Transverse colon (tissue), 4 donors: ENCODE results near the gene ZNF444. TPM values are rescaled to one million over a fixed set of nuclear protein-coding genes. Genes with fewer than 3 reads are reported as not detected.
A peak's percentile ranks its signal among the peaks of the same experiment; 100 is the strongest.

Source experiments
- DNase-seq: peaks from one replicate; pipeline ENCODE4 v3.0.0-alpha.2; 2019
- H3K27ac ChIP-seq, 4 donors: fragments of 200-600 bp; sonication (generic); 2 replicates each; pipeline ENCODE4 v1.5.1; 2016 to 2018; ENCODE audit warnings: inconsistent platforms in 4 of 4
- H3K27me3 ChIP-seq: fragments of 200-600 bp; sonication (generic); 2 replicates; pipeline ENCODE4 v1.5.1; 2017; ENCODE audit warnings: inconsistent platforms
- H3K36me3 ChIP-seq, 4 donors: fragments of 200-600 bp; sonication (generic); 2 replicates each; pipeline ENCODE4 v1.5.1; 2017 to 2019; ENCODE audit warnings: inconsistent platforms in 4 of 4
- H3K4me1 ChIP-seq, 4 donors: fragments of 200-600 bp; sonication (generic); 2 replicates each; pipeline ENCODE4 v1.5.1; 2017 to 2020; ENCODE audit warnings: inconsistent platforms in 4 of 4
- H3K4me3 ChIP-seq, 4 donors: fragments of 200-600 bp; sonication (generic); 1 replicate in 1 of 4; 2 replicates in 3 of 4; pipeline versions ENCODE4 v1.5.1 to v1.6.1; 2017 to 2019; ENCODE audit warnings: inconsistent platforms in 4 of 4
- H3K9me3 ChIP-seq, 2 donors: fragments of 200-600 bp; sonication (generic); 2 replicates each; pipeline ENCODE4 v1.5.1; 2017 to 2019; ENCODE audit warnings: inconsistent platforms in 2 of 2
- EP300 ChIP-seq: sonication (generic); formaldehyde crosslinking; IDR thresholded peaks from one replicate; pipeline ENCODE4 v1.6.1; 2017; ENCODE audit warnings: antibody characterized with exemption, low read depth
- POLR2A ChIP-seq: fragments of 450-650 bp; IDR thresholded peaks from one replicate; pipeline ENCODE4 v1.6.1; 2016; ENCODE audit warnings: antibody characterized with exemption, mild to moderate bottlenecking, moderate library complexity
- POLR2AphosphoS5 ChIP-seq, 3 donors: sonication (generic); formaldehyde crosslinking; IDR thresholded peaks; one replicate each; pipeline ENCODE4 v1.6.1; 2016; ENCODE audit warnings: antibody characterized with exemption in 3 of 3
- WGBS, 2 donors: methylation state at CpG; one replicate each; pipeline ENCODE4 v1.1.5; 2018; ENCODE audit warnings: low coverage in 1 of 2; 5-methylcytosine and 5-hydroxymethylcytosine counted together
- in situ Hi-C, 4 donors: fragments of 200-750 bp; cut with MboI; loops; one replicate each; pipeline versions ENCODE4 v1.15.0 to v1.15.1; 2017; ENCODE audit warnings: low sequenced_read_pairs in 3 of 4, low pct_ligation_motif_present in 1 of 4, low pct_unique_long_range_greater_than_20kb in 1 of 4
- intact Hi-C: fragments of 100-400 bp; cut with DNase I; formaldehyde crosslinking; loops from one replicate; pipeline ENCODE4 v1.15.1; 2023; ENCODE audit warnings: low total_unique reads
- total RNA-seq, 4 donors: library from RNA; depleted of rRNA; stranded (reverse); fragments of >200 nt; gene quantifications; one replicate each; pipeline ENCODE4 v1.1.0, GENCODE V29; 2016
- TF ChIP-seq, protein P1 (sequence below), 5 experiments: fragments of 200-600 bp in 3 of 5; fragments of 450-650 bp in 2 of 5; sonication (generic) in 3 of 5; IDR thresholded peaks; 1 replicate in 2 of 5; 2 replicates in 3 of 5; pipeline ENCODE4 v1.5.1; 2016 to 2017; ENCODE audit warnings: antibody characterized with exemption in 5 of 5, inconsistent platforms in 3 of 5, mild to moderate bottlenecking in 2 of 5, moderate library complexity in 1 of 5

ZNF444 gene
- total RNA-seq, 4 donors from 2014 or later: 20.7 to 148 (median 39.2) TPM

GRCh38 chr19:56150358-56150757, 9.3 kb downstream of the ZNF444 start:
- DNase-seq: no peak
- Histone ChIP-seq H3K9me3 (no peaks in the 10 kb centered on the region), H3K27ac (no peak overlapping the region), H3K27me3 (no peaks in the 10 kb centered on the region), H3K4me3 (no peak overlapping the region), H3K4me1 (peaks cover 0 to 8% (median 0%) of the 10 kb centered on the region in 4 donors), H3K36me3 (peaks cover 0 to 7% (median 0%) of the 10 kb centered on the region in 4 donors)
- in situ Hi-C loops (no loop called here), intact Hi-C loops (no loop called here)
- TF ChIP-seq POLR2AphosphoS5 (IDR thresholded peaks at IDR 0.05) (no peak), EP300 (no peak), POLR2A (no peak)
- TF ChIP-seq, protein P1, sequence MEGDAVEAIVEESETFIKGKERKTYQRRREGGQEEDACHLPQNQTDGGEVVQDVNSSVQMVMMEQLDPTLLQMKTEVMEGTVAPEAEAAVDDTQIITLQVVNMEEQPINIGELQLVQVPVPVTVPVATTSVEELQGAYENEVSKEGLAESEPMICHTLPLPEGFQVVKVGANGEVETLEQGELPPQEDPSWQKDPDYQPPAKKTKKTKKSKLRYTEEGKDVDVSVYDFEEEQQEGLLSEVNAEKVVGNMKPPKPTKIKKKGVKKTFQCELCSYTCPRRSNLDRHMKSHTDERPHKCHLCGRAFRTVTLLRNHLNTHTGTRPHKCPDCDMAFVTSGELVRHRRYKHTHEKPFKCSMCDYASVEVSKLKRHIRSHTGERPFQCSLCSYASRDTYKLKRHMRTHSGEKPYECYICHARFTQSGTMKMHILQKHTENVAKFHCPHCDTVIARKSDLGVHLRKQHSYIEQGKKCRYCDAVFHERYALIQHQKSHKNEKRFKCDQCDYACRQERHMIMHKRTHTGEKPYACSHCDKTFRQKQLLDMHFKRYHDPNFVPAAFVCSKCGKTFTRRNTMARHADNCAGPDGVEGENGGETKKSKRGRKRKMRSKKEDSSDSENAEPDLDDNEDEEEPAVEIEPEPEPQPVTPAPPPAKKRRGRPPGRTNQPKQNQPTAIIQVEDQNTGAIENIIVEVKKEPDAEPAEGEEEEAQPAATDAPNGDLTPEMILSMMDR (IDR thresholded peaks at IDR 0.05): no peak
- 93 to 94% methylated on average over 7 to 11 of the region's 11 CpGs for WGBS, 2 donors

DNA sequence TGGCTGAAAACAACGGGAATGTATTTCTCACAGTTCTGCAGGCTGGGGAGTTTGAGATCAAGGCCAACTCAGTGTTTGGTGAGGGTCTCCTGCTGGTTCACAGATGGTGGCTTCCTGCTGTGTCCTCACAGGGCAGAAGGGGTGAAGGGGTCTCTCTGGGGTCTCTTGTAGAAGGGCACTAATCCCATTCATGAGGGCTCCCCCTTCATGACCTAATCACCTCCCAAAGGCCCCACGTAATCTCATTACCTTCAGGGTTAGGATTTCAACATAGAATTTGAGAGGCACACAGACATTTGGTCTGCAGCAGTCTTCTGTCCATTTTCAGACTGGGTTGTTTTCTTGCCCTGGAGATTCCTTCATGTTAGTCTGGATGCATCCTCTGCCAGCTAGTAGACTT, 11.6 kb downstream of the ZNF444 start:
- no peak overlapping the region for H3K27ac ChIP-seq
- intact Hi-C loops: no loop called here
- no peak for TF ChIP-seq POLR2A
- TF ChIP-seq POLR2AphosphoS5 (IDR thresholded peaks at IDR 0.05): no peak
- TF ChIP-seq, protein P1 (IDR thresholded peaks at IDR 0.05): no peak
- no peak for TF ChIP-seq EP300
- DNase-seq: no peak
- no peaks in the 10 kb centered on the region for H3K9me3 ChIP-seq
- no peak overlapping the region for H3K4me3 ChIP-seq
- whole genome bisulfite sequencing, 2 donors: 82% methylated on average over 2 of the region's 2 CpGs; no CpG with 5 or more reads in 1 of the 2 donors
- H3K27me3 ChIP-seq: no peaks in the 10 kb centered on the region
- H3K4me1 ChIP-seq: peaks cover 0 to 20% (median 6%) of the 10 kb centered on the region in 4 donors
- in situ Hi-C loops: no loop called here
- H3K36me3 ChIP-seq: no peaks in the 10 kb centered on the region

DNA sequence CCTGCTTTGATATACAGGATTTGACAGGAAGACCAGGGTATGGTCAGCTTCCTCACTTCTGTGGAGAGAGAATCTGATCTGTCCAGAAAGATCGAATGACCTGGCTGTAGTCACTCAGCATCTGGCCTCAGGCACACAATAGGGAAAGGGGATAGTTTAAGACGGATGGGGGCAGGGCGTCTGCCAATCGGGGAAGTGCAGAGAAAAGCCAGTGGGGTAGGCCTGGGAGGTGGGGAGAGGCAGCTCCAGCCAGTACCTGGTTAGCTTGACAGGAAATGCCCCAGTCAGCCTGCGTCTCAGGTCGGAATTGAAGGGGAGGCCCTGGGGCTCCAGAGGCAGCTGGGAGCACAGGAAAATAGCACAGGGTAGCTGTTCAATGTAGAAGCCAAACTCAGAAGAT, 12.4 kb downstream of the ZNF444 start:
- Histone ChIP-seq H3K27ac (no peak overlapping the region), H3K27me3 (no peaks in the 10 kb centered on the region), H3K4me1 (peaks cover 0 to 20% (median 6%) of the 10 kb centered on the region in 4 donors), H3K4me3 (no peak overlapping the region), H3K36me3 (no peaks in the 10 kb centered on the region), H3K9me3 (no peaks in the 10 kb centered on the region)
- in situ Hi-C loops (no loop called here), intact Hi-C loops (no loop called here)
- WGBS, 2 donors: 75% methylated on average over 6 of the region's 6 CpGs; no CpG with 5 or more reads in 1 of the 2 donors
- TF ChIP-seq POLR2AphosphoS5 (IDR thresholded peaks at IDR 0.05): no peak
- TF ChIP-seq EP300: no peak
- TF ChIP-seq, protein P1 (IDR thresholded peaks at IDR 0.05): no peak
- no peak for TF ChIP-seq POLR2A
- DNase-seq: no peak

DNA sequence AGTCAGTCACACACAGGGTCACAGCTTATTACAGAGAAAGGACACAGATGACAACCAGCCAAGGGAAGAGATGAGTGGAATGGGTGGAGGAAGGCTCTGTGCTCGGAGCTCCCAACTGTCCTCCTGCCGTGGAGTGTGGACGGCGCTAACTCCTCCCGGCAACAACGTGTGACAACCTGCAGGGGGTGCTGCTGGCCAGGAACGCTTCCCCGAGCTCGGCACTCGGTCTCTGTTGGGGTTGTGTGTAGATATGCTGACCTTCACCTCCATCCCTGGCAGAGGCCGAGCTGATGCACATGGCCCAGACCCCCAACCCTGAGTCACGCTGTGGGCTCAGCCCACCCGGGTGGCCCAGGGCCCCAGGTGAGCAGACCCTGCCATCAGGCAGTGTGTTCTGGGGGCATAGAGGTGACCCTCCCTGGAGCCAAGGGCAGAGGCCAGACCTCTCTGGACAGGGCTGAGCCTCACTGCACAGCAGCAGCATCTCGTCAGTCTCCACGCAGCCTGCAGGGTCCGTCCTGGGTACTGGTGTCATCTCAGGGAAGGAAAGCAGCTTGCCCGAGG, 14.1 kb downstream of the ZNF444 start:
- peak; percentile 33 for DNase-seq
- peaks cover 0 to 12% (median 2%) of the 10 kb centered on the region in 4 donors for H3K36me3 ChIP-seq
- H3K27me3 ChIP-seq: no peaks in the 10 kb centered on the region
- H3K4me3 ChIP-seq: no peak overlapping the region
- H3K27ac ChIP-seq: no peak overlapping the region
- peaks cover 0 to 20% (median 6%) of the 10 kb centered on the region in 4 donors for H3K4me1 ChIP-seq
- intact Hi-C loops: no loop called here
- WGBS, 2 donors: 76 to 100% methylated on average over 1 to 17 of the region's 17 CpGs
- in situ Hi-C loops: no loop called here
- TF ChIP-seq POLR2A (no peak), EP300 (no peak), POLR2AphosphoS5 (IDR thresholded peaks at IDR 0.05) (no peak)
- TF ChIP-seq, protein P1 (IDR thresholded peaks at IDR 0.05): peak in 3 of 5 experiments; percentile 28 to 41 (median 37)
- H3K9me3 ChIP-seq: no peaks in the 10 kb centered on the region
